A549 (cell line): Measurements from ENCODE around the gene CD2AP. TPM values are rescaled to one million over a fixed set of nuclear protein-coding genes. Genes with fewer than 3 reads are reported as not detected.

Experiments
- ATAC-seq, 2 experiments: fragments of 200-7000 bp in 1 of 2; fragments of >200 bp in 1 of 2; cut with Nextera tagmentation in 1 of 2; cut with Tn5 transposase in 1 of 2; 3 replicates each; pipeline versions ENCODE4 v1.8.0 to v1.9.1; 2018 to 2020; ENCODE audit warnings: mild to moderate bottlenecking in 1 of 2, moderate library complexity in 1 of 2
- CTCF ChIA-PET: fragments of 300-600 bp; sonication (Branson Sonifier 250); formaldehyde crosslinking; extraction: SDS; loops from one replicate; lab custom pipeline; 2021; ENCODE audit warnings: antibody characterized with exemption, inconsistent platforms; lab: Yijun Ruan, JAX
- POLR2A ChIA-PET: fragments of 350-600 bp; formaldehyde crosslinking; extraction: SDS; loops from one replicate; lab custom pipeline; 2021; ENCODE audit warnings: antibody characterized with exemption, inconsistent platforms; lab: Yijun Ruan, JAX
- DNase-seq, 2 experiments: peaks; one replicate each; pipeline versions ENCODE4 v3.0.0 to v3.0.0-alpha.2; 2011 to 2016; ENCODE audit warnings: low read depth in 1 of 2, low spot score in 1 of 2
- FAIRE-seq: peaks from 2 replicates; lab custom pipeline; 2011; peaks lifted over from hg19 to GRCh38; lab: Jason Lieb, UNC
- H3K27ac ChIP-seq, 2 experiments: fragments of >200 bp; sonication (Bioruptor Twin); formaldehyde crosslinking; 3 replicates each; pipeline ENCODE4 v1.5.1; 2016 to 2017
- H3K4me1 ChIP-seq: fragments of >200 bp; sonication (Bioruptor Twin); formaldehyde crosslinking; 3 replicates; pipeline ENCODE4 v1.6.1; 2016
- H3K4me2 ChIP-seq: fragments of >200 bp; sonication (Bioruptor Twin); formaldehyde crosslinking; 3 replicates; pipeline ENCODE4 v1.6.1; 2016
- H3K4me3 ChIP-seq: fragments of >200 bp; sonication (Bioruptor Twin); formaldehyde crosslinking; 3 replicates; pipeline ENCODE4 v1.5.1; 2016
- H3K9me3 ChIP-seq: fragments of >200 bp; sonication (Bioruptor Twin); formaldehyde crosslinking; 3 replicates; pipeline ENCODE4 v1.6.1; 2016
- ATOH8 ChIP-seq: fragments of 250-450 bp; sonication (Bioruptor Pico); IDR thresholded peaks from 2 replicates; pipeline ENCODE4 v1.5.0; 2020; ENCODE audit warnings: low read depth, mild to moderate bottlenecking, moderate library complexity
- CBX8 ChIP-seq: fragments of 200-600 bp; sonication (generic); IDR thresholded peaks from 2 replicates; pipeline ENCODE4 v1.6.1; 2016
- CEBPB ChIP-seq, 2 experiments: fragments of >200 bp in 1 of 2; sonication (Bioruptor Twin) in 1 of 2; formaldehyde crosslinking in 1 of 2; IDR thresholded peaks; 2 replicates each; pipeline ENCODE4 v1.6.1; 2012 to 2016
- ELK1 ChIP-seq: fragments of 150-350 bp; IDR thresholded peaks from 2 replicates; pipeline ENCODE4 v1.6.1; 2014; ENCODE audit warnings: low read depth, mild to moderate bottlenecking, low read length
- ESRRA ChIP-seq: fragments of 150-350 bp; IDR thresholded peaks from 2 replicates; pipeline ENCODE4 v1.6.1; 2014; ENCODE audit warnings: mild to moderate bottlenecking, low read length, borderline replicate concordance
- GATA3 ChIP-seq: IDR thresholded peaks from 2 replicates; pipeline ENCODE4 v1.6.1; 2012; ENCODE audit warnings: borderline replicate concordance
- HDAC2 ChIP-seq: fragments of 200-600 bp; sonication (generic); IDR thresholded peaks from 2 replicates; pipeline ENCODE4 v1.6.1; 2016
- HEYL ChIP-seq: fragments of 250-450 bp; sonication (Bioruptor Pico); IDR thresholded peaks from 2 replicates; pipeline ENCODE4 v1.8.0; 2021; ENCODE audit warnings: mild to moderate bottlenecking, moderate library complexity
- JUN ChIP-seq, 2 experiments: fragments of >200 bp; sonication (Bioruptor Twin); formaldehyde crosslinking; IDR thresholded peaks; 2 replicates in 1 of 2; 3 replicates in 1 of 2; pipeline ENCODE4 v1.6.1; 2016 to 2017
- MAFK ChIP-seq: fragments of 450-650 bp; IDR thresholded peaks from 2 replicates; pipeline ENCODE4 v1.6.1; 2014; ENCODE audit not compliant: partially characterized antibody
- MAX ChIP-seq: IDR thresholded peaks from 2 replicates; pipeline ENCODE4 v1.6.1; 2012
- MAZ ChIP-seq: fragments of 150-350 bp; IDR thresholded peaks from 2 replicates; pipeline ENCODE4 v1.6.1; 2014; ENCODE audit warnings: antibody characterized with exemption, low read depth, low read length, borderline replicate concordance
- NPAS2 ChIP-seq: fragments of 250-450 bp; sonication (Bioruptor Pico); IDR thresholded peaks from 2 replicates; pipeline ENCODE4 v1.8.0; 2022; ENCODE audit warnings: mild to moderate bottlenecking, moderate library complexity, borderline replicate concordance
- NR3C1 ChIP-seq: fragments of >200 bp; sonication (Bioruptor Twin); formaldehyde crosslinking; IDR thresholded peaks from 3 replicates; pipeline ENCODE4 v1.6.1; 2017
- PBX3 ChIP-seq: IDR thresholded peaks from 2 replicates; pipeline ENCODE4 v1.6.1; 2012
- POLR2AphosphoS2 ChIP-seq: conservative IDR thresholded peaks from 2 replicates; pipeline ENCODE4 v1.6.1; 2012; ENCODE audit warnings: low read length, improper control_type of control experiment, inconsistent platforms
- RAD21 ChIP-seq, 2 experiments: fragments of >200 bp in 1 of 2; sonication (Bioruptor Twin) in 1 of 2; formaldehyde crosslinking in 1 of 2; IDR thresholded peaks in 1 of 2; conservative IDR thresholded peaks in 1 of 2; 2 replicates in 1 of 2; 3 replicates in 1 of 2; pipeline ENCODE4 v1.6.1; 2012 to 2018; ENCODE audit warnings: inconsistent platforms in 1 of 2
- RARB ChIP-seq: fragments of 250-450 bp; sonication (Bioruptor Pico); IDR thresholded peaks from 2 replicates; pipeline ENCODE4 v1.8.0; 2021; ENCODE audit warnings: mild to moderate bottlenecking, moderate library complexity
- RCOR1 ChIP-seq: fragments of 150-350 bp; IDR thresholded peaks from 2 replicates; pipeline ENCODE4 v1.6.1; 2014; ENCODE audit warnings: antibody characterized with exemption, low read length, low read depth
- RNF2 ChIP-seq: fragments of 200-600 bp; sonication (generic); IDR thresholded peaks from 2 replicates; pipeline ENCODE4 v1.6.1; 2016; ENCODE audit warnings: low read depth, mild to moderate bottlenecking, antibody characterized with exemption, moderate library complexity, borderline replicate concordance
- SMC3 ChIP-seq: fragments of >200 bp; sonication (Bioruptor Twin); formaldehyde crosslinking; IDR thresholded peaks from 3 replicates; pipeline ENCODE4 v1.6.1; 2018; ENCODE audit warnings: inconsistent platforms
- SREBF2 ChIP-seq: fragments of 450-650 bp; IDR thresholded peaks from 2 replicates; pipeline ENCODE4 v1.6.1; 2014; ENCODE audit warnings: mild to moderate bottlenecking, moderate library complexity
- TFCP2L1 ChIP-seq: fragments of 250-450 bp; sonication (Bioruptor Pico); IDR thresholded peaks from 2 replicates; pipeline ENCODE4 v1.5.0; 2021; ENCODE audit warnings: mild to moderate bottlenecking
- USF2 ChIP-seq: fragments of 450-650 bp; IDR thresholded peaks from 2 replicates; pipeline ENCODE4 v1.6.1; 2014; ENCODE audit warnings: antibody characterized with exemption
- ZC3H11A ChIP-seq: fragments of 450-650 bp; IDR thresholded peaks from 2 replicates; pipeline ENCODE4 v1.6.1; 2014; ENCODE audit warnings: antibody characterized with exemption, mild to moderate bottlenecking
- ZNF302 ChIP-seq: fragments of 250-450 bp; sonication (Bioruptor Pico); IDR thresholded peaks from 2 replicates; pipeline ENCODE4 v1.9.0; 2021; ENCODE audit warnings: inconsistent platforms, mild to moderate bottlenecking, moderate library complexity
- ZSCAN20 ChIP-seq: fragments of 250-450 bp; sonication (Bioruptor Pico); IDR thresholded peaks from 2 replicates; pipeline ENCODE4 v1.8.0; 2022; ENCODE audit warnings: mild to moderate bottlenecking, moderate library complexity
- WGBS: methylation state at CpG from one replicate; pipeline ENCODE4 v1.1.6; 2017; ENCODE audit errors: missing lambda C conversion rate; 5-methylcytosine and 5-hydroxymethylcytosine counted together
- polyA plus RNA-seq, 4 experiments: library from polyadenylated mRNA; depleted of rRNA in 3 of 4; stranded (reverse); fragments of >200 nt; fragmentation: RNase III in 1 of 4; extraction: RNeasy Plus Mini Kit Qiagen cat#74134 plus additional on column Dnase treatment in 1 of 4; gene quantifications; 2 replicates in 3 of 4; 3 replicates in 1 of 4; pipeline ENCODE4 v1.2.3, GENCODE V29; 2011 to 2017

The CD2AP gene
- polyA plus RNA-seq, 2 of the 4 experiments (the other 2 are of a cell fraction), result 18.8 to 35.7 TPM

GRCh38 chr6:47534063-47534462, 56.5 kb downstream of the CD2AP start:
- H3K27ac ChIP-seq, result no peak overlapping the region
- TF ChIP-seq HDAC2, result no peak
- no peak for TF ChIP-seq NR3C1
- TF ChIP-seq TFCP2L1 (CRISPR knock-in tag), result no peak
- TF ChIP-seq ATOH8 (CRISPR knock-in tag), result no peak
- no peak for TF ChIP-seq SREBF2
- TF ChIP-seq MAZ, result no peak
- no peak for TF ChIP-seq SMC3
- TF ChIP-seq MAFK, result no peak
- TF ChIP-seq ELK1, result no peak
- no peak for TF ChIP-seq PBX3
- no peak for TF ChIP-seq RCOR1
- no peak for TF ChIP-seq RAD21 (conservative IDR thresholded peaks at IDR 0.05 in 1 of 2, IDR thresholded peaks at IDR 0.05 in 1 of 2)
- TF ChIP-seq, all 56 proteins: peak for 0
- POLR2A ChIA-PET, result no interaction called here
- Histone ChIP-seq H3K4me2 (no peak overlapping the region), H3K4me3 (no peak overlapping the region), H3K9me3 (no peaks in the 10 kb centered on the region), H3K4me1 (peaks cover 15% of the 10 kb centered on the region)
- ATAC-seq, result no peak
- CTCF ChIA-PET, result no interaction called here
- no peak for DNase-seq
- FAIRE-seq, result no peak

GRCh38 chr6:47535316-47536225, 58.0 kb downstream of the CD2AP start:
- no peak for FAIRE-seq

More at GRCh38 chr6:47535316-47536225, 58.0 kb downstream of the CD2AP start:
- POLR2A ChIA-PET, result no interaction called here
- Histone ChIP-seq H3K4me2 (no peak overlapping the region), H3K4me3 (no peak overlapping the region)
- no peak for DNase-seq
- TF ChIP-seq RNF2 (no peak), RARB (CRISPR knock-in tag) (no peak), MAX (no peak), MAZ (no peak), CBX8 (no peak), CEBPB (IDR thresholded peaks at IDR 0.05) (no peak), JUN (IDR thresholded peaks at IDR 0.05) (no peak), USF2 (no peak), ESRRA (no peak), PBX3 (no peak), NPAS2 (CRISPR knock-in tag) (no peak), POLR2AphosphoS2 (no peak), HEYL (CRISPR knock-in tag) (no peak), MAFK (no peak), ZC3H11A (no peak), ZSCAN20 (CRISPR knock-in tag) (no peak), GATA3 (no peak), ZNF302 (CRISPR knock-in tag) (no peak)
- TF ChIP-seq, all 56 proteins: peak for 0
- WGBS, result 90% methylated on average over 2 of the region's 2 CpGs
- H3K27ac ChIP-seq, result no peak overlapping the region
- ATAC-seq, result no peak
- H3K9me3 ChIP-seq, result no peaks in the 10 kb centered on the region
- CTCF ChIA-PET, result no interaction called here
- peaks cover 15% of the 10 kb centered on the region for H3K4me1 ChIP-seq
